AG04450 (cell line): Measurements from ENCODE around the gene IDI2. TPM values are rescaled to one million over a fixed set of nuclear protein-coding genes. Genes with fewer than 3 reads are reported as not detected.

Source experiments
- CTCF ChIA-PET: fragments of 300-600, 350-600 bp; formaldehyde crosslinking; extraction: SDS; loops from one replicate; lab custom pipeline; 2022; ENCODE audit warnings: antibody characterized with exemption, inconsistent platforms; lab: Charles Lee
- POLR2A ChIA-PET: fragments of 350-600 bp; formaldehyde crosslinking; extraction: SDS; loops from one replicate; lab custom pipeline; 2021; ENCODE audit warnings: antibody characterized with exemption, inconsistent platforms; lab: Yijun Ruan, JAX
- DNase-seq: peaks from one replicate; pipeline ENCODE4 v3.0.0-alpha.2; 2011; ENCODE audit warnings: low read depth, low spot score
- H3K27ac ChIP-seq: one replicate; pipeline ENCODE4 v1.5.1; 2012; ENCODE audit warnings: low read depth, low read length, control low read depth
- H3K27me3 ChIP-seq: one replicate; pipeline ENCODE4 v1.6.0; 2012; ENCODE audit warnings: low read length; ENCODE audit not compliant: control insufficient read depth, insufficient read depth
- H3K4me3 ChIP-seq: 2 replicates; pipeline ENCODE4 v1.5.1; 2011; ENCODE audit warnings: mild to moderate bottlenecking, low read depth, low read length, control low read depth
- H3K9me3 ChIP-seq: 2 replicates; pipeline ENCODE4 v1.5.1; 2012; ENCODE audit warnings: low read length; ENCODE audit not compliant: control insufficient read depth, insufficient read depth
- polyA plus RNA-seq: library from polyadenylated mRNA; depleted of rRNA; stranded (reverse); fragments of >200 nt; gene quantifications from 2 replicates; pipeline ENCODE4 v1.2.3, GENCODE V29; 2011
- TF ChIP-seq, protein P1 (sequence below): IDR thresholded peaks from 2 replicates; pipeline ENCODE4 v1.5.1; 2011; ENCODE audit warnings: low read depth, low read length, control low read depth, inconsistent platforms

IDI2 gene
- polyA plus RNA-seq, 1 experiment, result not detected

DNA sequence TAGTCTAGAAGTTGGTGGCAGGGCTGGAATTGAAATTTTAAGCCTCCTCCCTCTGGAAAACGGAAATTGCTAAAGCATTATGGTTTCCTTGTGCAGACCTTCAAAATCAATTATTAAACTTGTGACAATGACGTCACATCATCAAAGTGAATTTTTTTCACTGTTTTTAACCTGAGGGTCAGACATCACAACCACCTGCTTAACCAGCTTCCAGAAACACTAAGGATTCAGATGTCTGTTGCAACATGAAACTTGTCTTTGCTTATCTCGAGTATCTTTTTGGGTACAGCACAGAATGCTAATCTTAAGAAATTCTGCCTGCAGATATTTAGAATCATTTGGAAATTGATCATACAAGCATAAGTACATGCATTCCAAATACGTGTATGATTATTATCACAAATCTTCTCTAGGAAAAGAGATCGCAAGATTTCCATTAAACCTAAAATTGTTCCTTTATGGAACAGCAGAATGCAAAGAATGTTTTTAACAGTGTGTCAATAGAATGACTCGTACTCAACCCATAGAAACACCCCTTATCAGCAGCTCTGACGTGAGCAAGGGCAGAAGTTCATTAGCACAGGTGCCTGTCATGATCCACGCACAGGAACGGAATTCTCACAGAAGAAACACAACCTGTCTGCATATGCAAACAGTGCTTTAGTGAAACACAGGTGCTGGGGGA, 41.5 kb downstream of the IDI2 start:
- POLR2A ChIA-PET, result no interaction called here
- peak overlapping the region; percentile 21 for H3K27ac ChIP-seq
- CTCF ChIA-PET, result no interaction called here
- TF ChIP-seq, protein P1, sequence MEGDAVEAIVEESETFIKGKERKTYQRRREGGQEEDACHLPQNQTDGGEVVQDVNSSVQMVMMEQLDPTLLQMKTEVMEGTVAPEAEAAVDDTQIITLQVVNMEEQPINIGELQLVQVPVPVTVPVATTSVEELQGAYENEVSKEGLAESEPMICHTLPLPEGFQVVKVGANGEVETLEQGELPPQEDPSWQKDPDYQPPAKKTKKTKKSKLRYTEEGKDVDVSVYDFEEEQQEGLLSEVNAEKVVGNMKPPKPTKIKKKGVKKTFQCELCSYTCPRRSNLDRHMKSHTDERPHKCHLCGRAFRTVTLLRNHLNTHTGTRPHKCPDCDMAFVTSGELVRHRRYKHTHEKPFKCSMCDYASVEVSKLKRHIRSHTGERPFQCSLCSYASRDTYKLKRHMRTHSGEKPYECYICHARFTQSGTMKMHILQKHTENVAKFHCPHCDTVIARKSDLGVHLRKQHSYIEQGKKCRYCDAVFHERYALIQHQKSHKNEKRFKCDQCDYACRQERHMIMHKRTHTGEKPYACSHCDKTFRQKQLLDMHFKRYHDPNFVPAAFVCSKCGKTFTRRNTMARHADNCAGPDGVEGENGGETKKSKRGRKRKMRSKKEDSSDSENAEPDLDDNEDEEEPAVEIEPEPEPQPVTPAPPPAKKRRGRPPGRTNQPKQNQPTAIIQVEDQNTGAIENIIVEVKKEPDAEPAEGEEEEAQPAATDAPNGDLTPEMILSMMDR, result no peak
- H3K4me3 ChIP-seq, result no peak overlapping the region
- DNase-seq, result no peak
- peaks cover 22% of the 10 kb centered on the region for H3K9me3 ChIP-seq
- no peaks in the 10 kb centered on the region for H3K27me3 ChIP-seq

DNA sequence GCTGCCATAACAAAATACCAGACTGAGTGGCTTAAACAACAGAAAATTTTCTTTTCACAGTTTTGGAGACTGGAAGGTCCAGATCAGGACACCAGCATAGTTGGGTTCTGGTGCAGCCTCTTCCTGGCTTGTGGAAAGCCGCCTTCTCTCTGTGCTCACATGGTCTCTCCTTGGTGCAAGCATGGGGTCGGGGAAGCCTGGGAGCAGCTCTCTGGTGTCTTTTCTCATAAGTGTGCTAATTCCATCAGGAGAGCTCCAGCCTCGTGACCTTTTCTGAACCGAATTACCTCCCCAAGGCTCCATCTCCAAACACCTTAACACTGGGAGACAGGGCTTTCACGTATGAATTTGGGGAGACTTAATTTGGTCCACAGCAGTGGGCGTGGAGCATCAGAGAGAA, 42.3 kb downstream of the IDI2 start:
- no peaks in the 10 kb centered on the region for H3K27me3 ChIP-seq
- DNase-seq, result no peak
- peaks cover 24% of the 10 kb centered on the region for H3K9me3 ChIP-seq
- H3K4me3 ChIP-seq, result no peak overlapping the region
- ChIA-PET CTCF (no interaction called here), POLR2A (no interaction called here)
- no peak overlapping the region for H3K27ac ChIP-seq
- TF ChIP-seq, protein P1, result no peak

DNA sequence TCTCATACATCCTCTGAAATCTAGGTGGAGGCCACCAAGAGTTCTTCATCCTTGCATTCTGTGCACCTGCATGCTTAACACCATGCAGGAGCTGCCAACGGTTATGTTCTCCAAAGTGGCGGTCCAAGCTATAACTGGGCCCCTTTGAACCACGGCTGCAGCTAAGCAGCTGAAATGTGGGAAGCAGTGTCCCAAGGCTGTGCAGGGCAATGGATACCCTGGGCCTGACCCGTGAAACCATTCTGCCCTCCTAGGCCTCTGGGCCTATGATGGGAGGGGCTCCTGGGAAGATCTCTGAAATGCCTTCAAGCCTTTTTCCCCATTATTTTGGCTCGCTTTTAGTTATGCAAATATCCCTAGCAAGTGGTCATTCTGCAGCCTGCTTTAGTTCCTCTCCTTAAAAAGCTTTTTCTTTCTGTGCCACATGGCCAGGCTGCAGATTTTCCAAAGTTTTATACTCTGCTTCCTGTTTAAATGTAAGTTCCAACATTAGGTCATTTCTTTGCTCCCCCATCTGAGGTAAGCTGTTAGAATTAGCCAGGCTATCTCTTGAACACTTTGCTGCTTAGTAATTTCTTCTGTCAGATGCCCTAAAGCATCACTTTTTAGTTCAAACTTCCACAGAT, 45.1 kb downstream of the IDI2 start:
- peaks cover 40% of the 10 kb centered on the region for H3K9me3 ChIP-seq
- ChIA-PET POLR2A (no interaction called here), CTCF (interaction anchor here (0.7 kb wide), 1 partner anchor 10 kb away, joined by 3 read pairs; no protein-coding TSS in a partner anchor)
- H3K27me3 ChIP-seq, result no peaks in the 10 kb centered on the region
- DNase-seq, result no peak
- H3K27ac ChIP-seq, result no peak overlapping the region
- no peak overlapping the region for H3K4me3 ChIP-seq
- TF ChIP-seq, protein P1, result no peak

DNA sequence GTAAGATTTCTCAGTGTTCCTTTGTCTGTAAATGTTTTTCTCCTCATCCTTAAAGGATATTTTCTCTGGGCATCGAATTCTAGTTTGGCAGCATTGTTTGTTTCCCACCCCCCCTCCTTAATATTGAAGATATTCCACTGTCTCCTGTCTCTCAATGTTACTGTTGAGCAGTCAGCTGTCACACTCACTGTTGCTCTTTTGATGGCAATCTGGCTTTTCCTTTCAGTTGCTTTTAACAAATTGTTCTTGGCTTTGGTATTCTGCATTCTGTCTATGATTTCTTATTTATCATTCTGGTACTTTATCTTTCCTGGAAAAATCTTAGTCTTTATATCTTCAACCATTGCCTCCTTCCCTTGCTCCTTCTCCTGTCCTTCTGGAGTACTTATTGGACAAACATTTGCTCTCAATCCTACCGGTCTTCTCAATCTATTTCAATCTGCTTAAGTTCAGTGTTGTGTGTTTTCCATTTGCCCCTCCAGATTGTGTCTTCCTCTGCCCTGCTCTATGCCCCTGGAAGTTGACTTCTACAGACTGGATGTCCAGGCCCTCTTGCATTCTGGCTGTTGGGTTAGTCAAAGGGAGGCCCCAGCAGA, 46.7 kb downstream of the IDI2 start:
- no peak for DNase-seq
- ChIA-PET CTCF (no interaction called here), POLR2A (no interaction called here)
- no peaks in the 10 kb centered on the region for H3K27me3 ChIP-seq
- H3K9me3 ChIP-seq, result peaks cover 40% of the 10 kb centered on the region
- H3K4me3 ChIP-seq, result no peak overlapping the region
- TF ChIP-seq, protein P1, result no peak
- H3K27ac ChIP-seq, result no peak overlapping the region

DNA sequence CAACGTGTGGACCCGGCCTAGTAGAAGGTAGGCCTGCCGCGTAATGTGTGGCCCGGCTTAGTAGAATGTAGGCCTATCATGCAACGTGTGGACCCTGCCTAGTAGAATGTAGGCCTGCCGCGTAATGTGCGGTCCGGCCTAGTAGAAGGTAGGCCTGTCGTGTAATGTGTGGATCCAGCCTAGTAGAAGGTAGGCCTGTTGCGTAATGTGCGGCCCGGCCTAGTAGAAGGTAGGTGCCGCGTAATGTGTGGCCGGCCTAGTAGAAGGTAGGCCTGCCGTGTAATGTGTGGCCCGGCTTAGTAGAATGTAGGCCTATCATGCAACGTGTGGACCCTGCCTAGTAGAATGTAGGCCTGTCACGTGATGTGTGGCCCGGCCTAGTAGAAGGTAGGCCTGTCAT, 49.3 kb downstream of the IDI2 start:
- POLR2A ChIA-PET, result no interaction called here

More for the DNA sequence above, 49.3 kb downstream of the IDI2 start:
- H3K9me3 ChIP-seq, result peaks cover 40% of the 10 kb centered on the region
- DNase-seq, result no peak
- TF ChIP-seq, protein P1, result no peak
- H3K4me3 ChIP-seq, result no peak overlapping the region
- CTCF ChIA-PET, result no interaction called here
- H3K27me3 ChIP-seq, result no peaks in the 10 kb centered on the region
- no peak overlapping the region for H3K27ac ChIP-seq
